Gastrocnemius medialis (tissue), 4 donors: Measurements from ENCODE around the gene TNNI3K. TPM values are rescaled to one million over a fixed set of nuclear protein-coding genes. Genes with fewer than 3 reads are reported as not detected.

Source experiments
- ATAC-seq, 2 donors: fragments of 150-250 bp; one replicate each; pipeline ENCODE4 v1.9.1; 2016
- DNase-seq, 2 donors: peaks; one replicate each; pipeline ENCODE4 v3.0.0-alpha.2; 2019
- H3K27ac ChIP-seq, 4 donors: fragments of 200-600 bp; sonication (generic); 1 replicate in 1 of 4; 2 replicates in 3 of 4; pipeline ENCODE4 v1.5.1; 2016 to 2018; ENCODE audit warnings: mild to moderate bottlenecking in 2 of 4, moderate library complexity in 1 of 4
- H3K27me3 ChIP-seq, 3 donors: fragments of 200-600 bp; sonication (generic) in 2 of 3; 1 replicate in 1 of 3; 2 replicates in 2 of 3; pipeline versions ENCODE4 v1.5.1 to v1.6.0; 2016 to 2019; ENCODE audit warnings: mild to moderate bottlenecking in 1 of 3, moderate library complexity in 1 of 3
- H3K36me3 ChIP-seq, 2 donors: fragments of 200-600 bp; sonication (generic) in 1 of 2; one replicate each; pipeline ENCODE4 v1.5.1; 2017 to 2018
- H3K4me1 ChIP-seq, 2 donors: fragments of 200-600 bp; sonication (generic) in 1 of 2; one replicate each; pipeline ENCODE4 v1.5.1; 2016 to 2017; ENCODE audit warnings: mild to moderate bottlenecking in 2 of 2
- H3K4me3 ChIP-seq, 4 donors: fragments of 200-600 bp; sonication (generic) in 3 of 4; 1 replicate in 1 of 4; 2 replicates in 3 of 4; pipeline ENCODE4 v1.5.1; 2016 to 2019; ENCODE audit warnings: mild to moderate bottlenecking in 2 of 4
- H3K9me3 ChIP-seq, 3 donors: fragments of 200-600 bp; sonication (generic) in 2 of 3; 1 replicate in 1 of 3; 2 replicates in 2 of 3; pipeline ENCODE4 v1.5.1; 2016 to 2019
- POLR2A ChIP-seq, 2 donors: fragments of 450-650 bp; IDR thresholded peaks; one replicate each; pipeline ENCODE4 v1.6.1; 2017; ENCODE audit warnings: antibody characterized with exemption in 2 of 2, mild to moderate bottlenecking in 2 of 2, moderate library complexity in 2 of 2
- in situ Hi-C, 4 donors: fragments of 200-750 bp; cut with MboI; loops; one replicate each; pipeline versions ENCODE4 v1.15.0 to v1.8.0; 2017; ENCODE audit warnings: low sequenced_read_pairs in 4 of 4
- intact Hi-C: fragments of 100-400 bp; cut with DNase I; formaldehyde crosslinking; loops from one replicate; pipeline ENCODE4 v1.15.1; 2023; ENCODE audit warnings: low total_unique reads
- total RNA-seq, 4 donors: library from RNA; depleted of rRNA; stranded (reverse); fragments of >200 nt; gene quantifications; one replicate each; pipeline versions ENCODE4 v1.1.0 to v1.2.3, GENCODE V29; 2016
- TF ChIP-seq, protein P1 (sequence below), 5 experiments: fragments of 450-650 bp in 3 of 5; fragments of 200-600 bp in 2 of 5; sonication (generic) in 2 of 5; IDR thresholded peaks in 4 of 5; conservative IDR thresholded peaks in 1 of 5; 1 replicate in 4 of 5; 2 replicates in 1 of 5; pipeline ENCODE4 v1.5.1; 2016 to 2019; ENCODE audit warnings: antibody characterized with exemption in 5 of 5, mild to moderate bottlenecking in 3 of 5, moderate library complexity in 3 of 5

TNNI3K gene
- total RNA-seq, 4 donors from 2014 or later, result 0.39 to 8.6 (median 4.0) TPM

DNA sequence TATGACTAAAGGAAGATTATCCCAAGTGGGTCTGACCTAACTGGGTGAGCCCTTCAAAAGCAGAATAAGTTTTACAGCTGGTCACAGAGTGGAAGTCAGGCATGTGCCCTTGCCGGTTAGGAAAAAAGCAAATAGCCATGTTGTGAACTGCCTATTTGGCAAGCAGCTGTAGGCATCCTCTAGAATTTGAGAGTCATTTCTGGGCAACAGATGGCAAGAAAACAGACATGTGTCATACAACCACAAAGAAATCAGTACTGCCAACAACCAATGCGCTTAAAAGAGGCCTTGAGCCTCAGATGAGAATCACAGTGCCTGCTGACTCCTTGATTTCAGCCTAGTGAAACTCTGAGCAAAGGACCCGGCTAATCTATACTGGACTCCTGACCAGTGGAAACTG is 250.4 kb downstream of the TNNI3K start:
- H3K27ac ChIP-seq, result no peak overlapping the region
- no peaks in the 10 kb centered on the region for H3K27me3 ChIP-seq
- DNase-seq (no peak), ATAC-seq (no peak)
- intact Hi-C loops (no loop called here), in situ Hi-C loops (no loop called here)
- H3K9me3 ChIP-seq, result no peaks in the 10 kb centered on the region
- TF ChIP-seq POLR2A (IDR thresholded peaks at IDR 0.05), result no peak
- TF ChIP-seq, protein P1, sequence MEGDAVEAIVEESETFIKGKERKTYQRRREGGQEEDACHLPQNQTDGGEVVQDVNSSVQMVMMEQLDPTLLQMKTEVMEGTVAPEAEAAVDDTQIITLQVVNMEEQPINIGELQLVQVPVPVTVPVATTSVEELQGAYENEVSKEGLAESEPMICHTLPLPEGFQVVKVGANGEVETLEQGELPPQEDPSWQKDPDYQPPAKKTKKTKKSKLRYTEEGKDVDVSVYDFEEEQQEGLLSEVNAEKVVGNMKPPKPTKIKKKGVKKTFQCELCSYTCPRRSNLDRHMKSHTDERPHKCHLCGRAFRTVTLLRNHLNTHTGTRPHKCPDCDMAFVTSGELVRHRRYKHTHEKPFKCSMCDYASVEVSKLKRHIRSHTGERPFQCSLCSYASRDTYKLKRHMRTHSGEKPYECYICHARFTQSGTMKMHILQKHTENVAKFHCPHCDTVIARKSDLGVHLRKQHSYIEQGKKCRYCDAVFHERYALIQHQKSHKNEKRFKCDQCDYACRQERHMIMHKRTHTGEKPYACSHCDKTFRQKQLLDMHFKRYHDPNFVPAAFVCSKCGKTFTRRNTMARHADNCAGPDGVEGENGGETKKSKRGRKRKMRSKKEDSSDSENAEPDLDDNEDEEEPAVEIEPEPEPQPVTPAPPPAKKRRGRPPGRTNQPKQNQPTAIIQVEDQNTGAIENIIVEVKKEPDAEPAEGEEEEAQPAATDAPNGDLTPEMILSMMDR (IDR thresholded peaks at IDR 0.05 in 4 of 5, conservative IDR thresholded peaks at IDR 0.05 in 1 of 5), result no peak
- no peaks in the 10 kb centered on the region for H3K4me1 ChIP-seq
- no peaks in the 10 kb centered on the region for H3K36me3 ChIP-seq
- H3K4me3 ChIP-seq, result no peak overlapping the region

GRCh38 chr1:74486036-74486435 is 250.8 kb downstream of the TNNI3K start:
- H3K9me3 ChIP-seq, result no peaks in the 10 kb centered on the region
- in situ Hi-C loops (no loop called here), intact Hi-C loops (no loop called here)
- TF ChIP-seq, protein P1 (IDR thresholded peaks at IDR 0.05 in 4 of 5, conservative IDR thresholded peaks at IDR 0.05 in 1 of 5), result no peak
- no peak for TF ChIP-seq POLR2A (IDR thresholded peaks at IDR 0.05)
- H3K27ac ChIP-seq, result no peak overlapping the region
- H3K27me3 ChIP-seq, result no peaks in the 10 kb centered on the region
- H3K36me3 ChIP-seq, result no peaks in the 10 kb centered on the region
- DNase-seq (no peak), ATAC-seq (no peak)
- no peak overlapping the region for H3K4me3 ChIP-seq
- no peaks in the 10 kb centered on the region for H3K4me1 ChIP-seq

DNA sequence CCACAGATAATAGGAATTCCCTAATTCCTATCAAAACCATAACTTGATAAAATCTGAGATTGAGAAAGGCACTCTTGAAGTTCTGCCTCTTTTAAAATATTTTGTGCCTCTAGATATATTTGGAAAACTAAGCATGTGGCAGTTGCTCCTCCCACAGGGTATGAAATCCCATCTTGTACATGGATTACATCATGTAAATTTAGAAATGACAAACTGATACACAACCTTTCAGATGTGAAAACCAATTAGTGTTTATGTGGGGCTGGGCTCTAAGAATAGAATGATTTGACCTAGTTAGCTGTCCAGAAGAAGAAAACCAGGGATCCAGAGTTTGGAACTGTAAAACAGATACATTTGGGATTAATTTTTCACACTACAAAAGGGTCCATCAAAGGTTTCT is 261.5 kb downstream of the TNNI3K start:
- DNase-seq (no peak), ATAC-seq (no peak)
- H3K27ac ChIP-seq, result no peak overlapping the region
- TF ChIP-seq POLR2A (IDR thresholded peaks at IDR 0.05), result no peak
- TF ChIP-seq, protein P1 (IDR thresholded peaks at IDR 0.05 in 4 of 5, conservative IDR thresholded peaks at IDR 0.05 in 1 of 5), result no peak
- in situ Hi-C loops (no loop called here), intact Hi-C loops (no loop called here)
- H3K9me3 ChIP-seq, result no peaks in the 10 kb centered on the region
- no peaks in the 10 kb centered on the region for H3K27me3 ChIP-seq
- H3K4me1 ChIP-seq, result peaks cover 0 to 8% of the 10 kb centered on the region in 2 donors
- no peaks in the 10 kb centered on the region for H3K36me3 ChIP-seq
- H3K4me3 ChIP-seq, result no peak overlapping the region

DNA sequence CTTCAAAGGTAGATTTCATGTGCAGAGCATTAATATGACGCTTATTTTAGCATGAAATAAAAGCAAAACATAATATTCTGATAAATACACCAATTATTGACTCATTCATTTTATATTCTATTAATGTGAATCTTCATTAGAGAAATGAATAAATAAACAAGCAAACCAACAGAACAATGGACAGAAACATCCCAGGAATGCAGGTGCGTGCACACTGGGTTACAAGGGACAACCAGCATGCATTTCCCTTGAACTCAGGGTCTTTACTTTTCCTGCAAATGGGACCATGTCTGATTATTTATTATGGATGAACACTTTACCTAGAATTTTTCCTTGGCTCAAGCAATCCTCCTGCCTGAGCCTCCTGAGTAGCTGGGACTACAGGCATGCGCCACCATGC is 263.7 kb downstream of the TNNI3K start:
- no peaks in the 10 kb centered on the region for H3K9me3 ChIP-seq
- in situ Hi-C loops, result no loop called here

More for the DNA sequence above, 263.7 kb downstream of the TNNI3K start:
- no peaks in the 10 kb centered on the region for H3K27me3 ChIP-seq
- TF ChIP-seq, protein P1 (IDR thresholded peaks at IDR 0.05 in 4 of 5, conservative IDR thresholded peaks at IDR 0.05 in 1 of 5), result no peak
- no peak for TF ChIP-seq POLR2A (IDR thresholded peaks at IDR 0.05)
- H3K4me3 ChIP-seq, result no peak overlapping the region
- intact Hi-C loops, result no loop called here
- peaks cover 0 to 8% of the 10 kb centered on the region in 2 donors for H3K4me1 ChIP-seq
- H3K27ac ChIP-seq, result no peak overlapping the region
- no peak for DNase-seq
- ATAC-seq, result no peak
- no peaks in the 10 kb centered on the region for H3K36me3 ChIP-seq
